ENCODE data around the gene IFT172.

IFT172 gene

DNA sequence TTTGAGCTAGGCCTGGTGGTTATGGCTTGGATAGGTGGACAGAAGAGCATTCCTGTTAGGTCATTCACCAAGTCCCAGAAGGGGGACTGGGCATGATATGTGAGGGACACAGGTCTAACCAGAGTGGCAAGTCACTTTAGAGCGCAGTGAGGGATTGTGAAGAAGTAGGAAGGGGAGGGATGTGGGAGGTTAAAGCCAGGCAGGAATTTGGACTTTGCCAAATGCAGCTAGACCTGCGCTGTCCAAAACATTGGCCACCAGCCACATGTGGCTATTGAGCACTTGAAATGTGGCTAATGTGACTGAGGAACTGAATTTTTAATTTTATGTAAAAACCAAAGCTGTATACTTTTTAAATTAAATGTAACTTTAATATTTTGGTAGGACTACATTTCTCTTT lies 30.8 kb upstream of the IFT172 start:
- TF ChIP-seq, protein P1, sequence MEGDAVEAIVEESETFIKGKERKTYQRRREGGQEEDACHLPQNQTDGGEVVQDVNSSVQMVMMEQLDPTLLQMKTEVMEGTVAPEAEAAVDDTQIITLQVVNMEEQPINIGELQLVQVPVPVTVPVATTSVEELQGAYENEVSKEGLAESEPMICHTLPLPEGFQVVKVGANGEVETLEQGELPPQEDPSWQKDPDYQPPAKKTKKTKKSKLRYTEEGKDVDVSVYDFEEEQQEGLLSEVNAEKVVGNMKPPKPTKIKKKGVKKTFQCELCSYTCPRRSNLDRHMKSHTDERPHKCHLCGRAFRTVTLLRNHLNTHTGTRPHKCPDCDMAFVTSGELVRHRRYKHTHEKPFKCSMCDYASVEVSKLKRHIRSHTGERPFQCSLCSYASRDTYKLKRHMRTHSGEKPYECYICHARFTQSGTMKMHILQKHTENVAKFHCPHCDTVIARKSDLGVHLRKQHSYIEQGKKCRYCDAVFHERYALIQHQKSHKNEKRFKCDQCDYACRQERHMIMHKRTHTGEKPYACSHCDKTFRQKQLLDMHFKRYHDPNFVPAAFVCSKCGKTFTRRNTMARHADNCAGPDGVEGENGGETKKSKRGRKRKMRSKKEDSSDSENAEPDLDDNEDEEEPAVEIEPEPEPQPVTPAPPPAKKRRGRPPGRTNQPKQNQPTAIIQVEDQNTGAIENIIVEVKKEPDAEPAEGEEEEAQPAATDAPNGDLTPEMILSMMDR (IDR thresholded peaks at IDR 0.05) = no peak
- Histone ChIP-seq H3K4me3 (no peak overlapping the region), H3K27ac (no peak overlapping the region)
- no peak for DNase-seq (ENCODE audit: low spot score)

DNA sequence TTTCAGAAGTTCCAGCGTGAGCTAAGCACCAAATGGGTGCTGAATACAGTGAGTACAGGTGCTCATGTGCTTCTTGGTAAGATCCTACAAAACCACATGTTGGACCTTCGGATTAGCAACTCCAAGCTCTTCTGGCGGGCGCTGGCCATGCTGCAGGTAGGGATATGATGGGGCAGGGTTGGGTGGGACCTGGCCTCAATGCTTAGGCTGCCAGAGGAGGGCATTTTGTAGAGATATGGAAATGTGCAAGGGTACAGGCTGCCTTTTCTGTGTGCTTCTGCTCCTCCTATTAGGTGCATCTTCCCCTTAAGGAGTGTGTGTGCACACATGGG lies 29.2 kb upstream of the IFT172 start:
- no peak for DNase-seq (ENCODE audit: low spot score)
- TF ChIP-seq, protein P1 (IDR thresholded peaks at IDR 0.05) = no peak
- no peak overlapping the region for H3K27ac ChIP-seq
- no peak overlapping the region for H3K4me3 ChIP-seq

DNA sequence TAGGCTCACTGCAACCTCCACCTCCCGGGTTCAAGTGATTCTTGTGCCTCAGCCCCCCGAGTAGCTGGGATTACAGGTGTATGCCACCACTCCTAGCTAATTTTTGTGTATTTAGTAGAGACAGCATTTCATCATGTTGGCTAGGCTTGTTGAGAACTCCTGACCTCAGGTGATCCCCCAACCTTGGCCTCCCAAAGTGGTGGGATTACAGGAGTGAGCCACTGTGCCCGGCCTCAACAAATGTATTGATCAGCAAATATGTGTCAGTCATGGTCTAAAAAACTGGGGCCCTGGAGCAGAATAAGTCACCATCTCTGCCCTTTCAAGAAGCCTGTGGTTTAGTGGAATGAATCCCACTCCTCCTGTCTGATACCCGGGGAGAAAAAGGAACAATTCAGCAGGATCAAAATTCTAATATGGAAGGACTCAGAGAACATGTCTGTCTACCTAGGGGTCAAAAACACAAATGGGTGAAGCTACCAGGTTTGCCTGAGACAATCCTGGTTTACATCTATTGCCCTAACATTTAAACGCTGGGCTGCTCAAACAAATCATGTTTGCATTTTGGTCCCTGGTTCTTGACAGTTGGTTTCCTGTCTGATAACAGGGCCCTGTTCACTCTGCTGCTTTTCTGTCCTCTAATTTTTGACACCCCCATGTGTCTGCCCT lies 28.7 kb upstream of the IFT172 start:
- Histone ChIP-seq H3K4me3 (no peak overlapping the region), H3K27ac (no peak overlapping the region)
- TF ChIP-seq, protein P1 (IDR thresholded peaks at IDR 0.05) = no peak
- DNase-seq (ENCODE audit: low spot score) = no peak

DNA sequence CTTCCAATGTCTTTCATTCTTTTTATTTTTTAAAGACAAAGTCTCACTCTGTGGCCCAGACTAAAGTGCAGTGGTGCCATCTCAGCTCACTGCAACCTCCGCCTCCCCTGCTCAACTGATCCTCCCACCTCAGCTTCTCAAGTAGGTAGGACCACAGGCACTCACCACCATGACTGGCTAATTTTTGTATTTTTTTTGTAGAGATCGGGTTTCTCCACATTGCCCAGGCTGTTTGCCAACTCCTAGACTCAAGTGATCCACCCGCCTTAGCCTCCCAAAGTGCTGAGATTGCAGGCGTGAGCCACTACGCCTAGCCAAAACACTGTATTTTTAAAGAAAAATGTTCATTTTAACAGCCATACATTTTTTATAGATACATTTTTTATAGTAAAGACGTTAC lies 19.8 kb upstream of the IFT172 start:
- H3K27ac ChIP-seq = no peak overlapping the region
- TF ChIP-seq, protein P1 (IDR thresholded peaks at IDR 0.05) = no peak
- no peak overlapping the region for H3K4me3 ChIP-seq
- DNase-seq (ENCODE audit: low spot score) = no peak

DNA sequence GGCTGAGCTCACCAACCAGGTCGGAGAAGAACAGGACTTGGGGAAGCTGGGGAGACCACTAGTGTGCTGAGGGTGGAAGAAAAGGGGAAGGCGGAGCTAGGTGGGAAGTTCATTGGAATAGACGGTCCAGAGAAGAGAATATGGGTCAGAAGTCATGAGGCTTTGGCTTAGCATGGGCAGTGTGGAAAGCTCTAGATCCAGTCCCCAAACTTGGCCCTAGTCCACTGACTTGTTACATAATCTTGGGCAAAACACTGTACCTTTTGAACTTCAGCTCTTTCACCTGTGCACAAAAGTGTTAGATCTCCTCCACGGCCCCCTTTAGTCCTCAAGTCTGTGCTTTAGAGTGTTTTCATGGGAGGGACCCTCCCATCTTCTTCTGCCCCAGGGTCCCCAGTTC lies 17.8 kb upstream of the IFT172 start:
- no peak overlapping the region for H3K4me3 ChIP-seq
- no peak overlapping the region for H3K27ac ChIP-seq
- DNase-seq (ENCODE audit: low spot score) = no peak
- TF ChIP-seq, protein P1 (IDR thresholded peaks at IDR 0.05) = no peak

DNA sequence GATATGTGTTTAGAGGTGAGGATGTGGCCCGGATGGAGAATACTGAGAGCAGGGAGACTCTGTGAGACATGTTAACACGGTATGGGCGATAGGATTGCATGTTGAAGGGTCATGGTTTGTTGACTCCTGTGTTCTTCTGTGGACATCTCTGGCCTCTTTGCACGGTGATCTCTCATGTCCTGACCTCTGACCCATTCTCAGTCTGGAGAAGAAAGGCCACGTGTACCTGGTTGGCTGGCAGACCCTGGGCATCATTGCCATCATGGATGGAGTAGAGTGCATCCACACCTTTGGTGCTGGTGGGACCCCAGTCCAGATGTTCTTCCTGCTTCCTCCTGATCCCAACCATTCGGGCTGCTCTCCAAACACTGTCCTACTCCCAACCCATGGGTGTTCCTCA lies 17.0 kb upstream of the IFT172 start:
- Histone ChIP-seq H3K4me3 (no peak overlapping the region), H3K27ac (no peak overlapping the region)
- no peak for DNase-seq (ENCODE audit: low spot score)
- TF ChIP-seq, protein P1 (IDR thresholded peaks at IDR 0.05) = no peak

DNA sequence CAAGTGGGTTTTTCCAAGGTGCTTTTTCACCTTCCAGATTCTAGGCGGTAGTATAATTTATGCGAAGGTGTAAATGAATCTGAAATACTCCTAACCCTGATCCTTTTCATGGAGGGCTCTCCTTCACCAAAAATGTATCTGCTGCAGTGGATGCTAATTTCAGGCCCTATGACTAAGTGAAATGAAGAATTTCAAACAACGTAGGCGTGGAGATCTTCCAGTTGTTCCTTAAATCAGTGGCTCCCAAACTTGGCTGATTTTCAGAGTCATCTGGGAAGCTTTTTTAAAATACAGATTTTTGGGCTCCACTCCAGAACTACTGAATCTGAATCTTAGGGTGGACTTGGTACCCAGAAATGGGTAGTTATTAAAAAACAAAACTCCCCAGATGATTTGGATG lies 12.6 kb upstream of the IFT172 start:
- Histone ChIP-seq H3K4me3 (no peak overlapping the region), H3K27ac (no peak overlapping the region)
- DNase-seq (ENCODE audit: low spot score) = no peak
- TF ChIP-seq, protein P1 (IDR thresholded peaks at IDR 0.05) = no peak
